Erythroblast (primary cell): ENCODE measurements around the gene GDE1.

Source experiments
- GATA1 ChIP-seq: IDR thresholded peaks from 2 replicates; pipeline ENCODE4 v1.6.1; 2011; ENCODE audit warnings: low read depth, mild to moderate bottlenecking, control low read depth, low read length, moderate library complexity
- POLR2A ChIP-seq: IDR thresholded peaks from 2 replicates; pipeline ENCODE4 v1.6.1; 2011; ENCODE audit warnings: mild to moderate bottlenecking, low read length

DNA sequence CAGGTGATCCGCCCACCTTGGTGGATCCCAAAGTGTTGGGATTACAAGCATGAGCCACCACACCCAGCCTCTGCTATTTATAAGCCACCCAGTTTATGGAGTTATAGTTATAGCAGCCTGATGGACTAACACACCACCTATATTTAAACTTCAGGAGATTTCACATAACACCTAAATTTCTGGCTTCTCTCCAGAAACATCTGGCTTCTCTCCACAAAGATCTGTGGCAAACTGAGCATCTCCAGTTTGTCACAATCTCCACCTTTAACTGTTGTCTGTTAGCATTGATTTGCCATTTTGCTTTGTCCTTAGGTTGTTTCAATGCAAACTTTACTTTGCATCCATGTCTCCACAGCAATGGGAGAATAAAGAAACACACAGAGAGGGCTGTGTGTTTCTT, 39.6 kb downstream of the GDE1 start:
- TF ChIP-seq POLR2A (no peak), GATA1 (no peak)
